Stimulated activated naive B cell treated with anti-CD40 and anti-IgM and Interleukin-4, amounts not matched to agents 10 μg/mL and 1 μg/mL and 100 μg/mL, for 72 hours (primary cell): ENCODE data around the gene SPG11.
"Not testable (repeated sequence)": the region's sequence is repeated elsewhere in the genome, so short reads cannot be mapped to it uniquely, and the experiment has no call there.

Experiments
- ATAC-seq, 2 donors: fragments of 150-1000 bp; cut with Tn5 transposase; replicated peaks; 2 replicates each; pipeline ENCODE4 v1.10.0; 2021; ENCODE audit warnings: moderate library complexity in 1 of 2
- DNase-seq: peaks from one replicate; pipeline ENCODE4 v3.0.0; 2021
- H3K27ac Mint-ChIP-seq: one replicate; pipeline ENCODE4 v1.8.0; 2022; ENCODE audit warnings: mild to moderate bottlenecking, mixed read lengths
- H3K27me3 Mint-ChIP-seq, 2 donors: one replicate each; pipeline ENCODE4 v1.8.0; 2022; ENCODE audit warnings: mixed read lengths in 2 of 2
- H3K36me3 Mint-ChIP-seq, 2 donors: one replicate each; pipeline ENCODE4 v1.8.0; 2022; ENCODE audit warnings: mixed read lengths in 2 of 2, mild to moderate bottlenecking in 1 of 2
- H3K4me1 Mint-ChIP-seq, 2 donors: one replicate each; pipeline ENCODE4 v1.8.0; 2022; ENCODE audit warnings: mixed read lengths in 2 of 2, mild to moderate bottlenecking in 1 of 2
- H3K4me3 Mint-ChIP-seq, 2 donors: one replicate each; pipeline ENCODE4 v1.8.0; 2022; ENCODE audit warnings: mild to moderate bottlenecking in 2 of 2, mixed read lengths in 2 of 2, moderate library complexity in 1 of 2
- H3K9me3 Mint-ChIP-seq, 2 donors: one replicate each; pipeline ENCODE4 v1.8.0; 2022; ENCODE audit warnings: mixed read lengths in 2 of 2, mild to moderate bottlenecking in 1 of 2

SPG11 gene

GRCh38 chr15:44663410-44664308 is at the start of gene SPG11:
TSS of gene SPG11 (minus strand) at chr15:44663662. CDS start at chr15:44663647, 15 bp downstream.
- Mint-ChIP-seq H3K9me3 (no peaks in the 10 kb centered on the region), H3K4me3 (peak within 1 kb of the TSS; percentile 88 to 98), H3K4me1 (peaks cover 34 to 59% of the 10 kb centered on the region in 2 donors), H3K36me3 (peaks cover 12 to 15% of the 10 kb centered on the region in 2 donors), H3K27ac (peak within 1 kb of the TSS; percentile 95), H3K27me3 (no peaks in the 10 kb centered on the region)
- peak; percentile 96 for DNase-seq
- peak; percentile 84 to 85 for ATAC-seq

GRCh38 chr15:44712346-44713005 is 49.0 kb upstream of the SPG11 start:
- peak; percentile 34 to 43 for ATAC-seq
- Mint-ChIP-seq H3K9me3 (no peaks in the 10 kb centered on the region), H3K36me3 (peaks cover 65 to 71% of the 10 kb centered on the region in 2 donors), H3K4me1 (peaks cover 29 to 74% of the 10 kb centered on the region in 2 donors), H3K4me3 (peak overlapping the region; percentile 99), H3K27ac (peak overlapping the region; percentile 100), H3K27me3 (no peaks in the 10 kb centered on the region)
- peak; percentile 57 for DNase-seq

- peak overlapping the region; percentile 99 for H3K4me3 Mint-ChIP-seq
- peaks cover 65 to 73% of the 10 kb centered on the region in 2 donors for H3K36me3 Mint-ChIP-seq
- H3K9me3 Mint-ChIP-seq, result no peaks in the 10 kb centered on the region
- peaks cover 27 to 74% of the 10 kb centered on the region in 2 donors for H3K4me1 Mint-ChIP-seq
- DNase-seq (peak; percentile 46), ATAC-seq (peak; percentile 48 to 50)
- no peaks in the 10 kb centered on the region for H3K27me3 Mint-ChIP-seq
- H3K27ac Mint-ChIP-seq, result peak overlapping the region; percentile 100
Observed at GRCh38 chr15:44711743-44712345, 48.4 kb upstream of the SPG11 start.

GRCh38 chr15:44711096-44711742 is 47.8 kb upstream of the SPG11 start, which contains the start of the genes B2M and PATL2:
TSS of gene B2M (plus strand) at chr15:44711517. CDS start at chr15:44711547, 30 bp downstream.
TSS of gene PATL2 (minus strand) at chr15:44711323. CDS start at chr15:44676490, 34,833 bp downstream.
- Mint-ChIP-seq H3K4me3 (peak within 1 kb of the TSS; percentile 99), H3K27me3 (no peaks in the 10 kb centered on the region), H3K4me1 (peaks cover 22 to 69% of the 10 kb centered on the region in 2 donors), H3K36me3 (peaks cover 61 to 68% of the 10 kb centered on the region in 2 donors), H3K9me3 (no peaks in the 10 kb centered on the region), H3K27ac (peak within 1 kb of the TSS; percentile 100)
- DNase-seq (peak; percentile 92), ATAC-seq (peak; percentile 82 to 84)

DNA sequence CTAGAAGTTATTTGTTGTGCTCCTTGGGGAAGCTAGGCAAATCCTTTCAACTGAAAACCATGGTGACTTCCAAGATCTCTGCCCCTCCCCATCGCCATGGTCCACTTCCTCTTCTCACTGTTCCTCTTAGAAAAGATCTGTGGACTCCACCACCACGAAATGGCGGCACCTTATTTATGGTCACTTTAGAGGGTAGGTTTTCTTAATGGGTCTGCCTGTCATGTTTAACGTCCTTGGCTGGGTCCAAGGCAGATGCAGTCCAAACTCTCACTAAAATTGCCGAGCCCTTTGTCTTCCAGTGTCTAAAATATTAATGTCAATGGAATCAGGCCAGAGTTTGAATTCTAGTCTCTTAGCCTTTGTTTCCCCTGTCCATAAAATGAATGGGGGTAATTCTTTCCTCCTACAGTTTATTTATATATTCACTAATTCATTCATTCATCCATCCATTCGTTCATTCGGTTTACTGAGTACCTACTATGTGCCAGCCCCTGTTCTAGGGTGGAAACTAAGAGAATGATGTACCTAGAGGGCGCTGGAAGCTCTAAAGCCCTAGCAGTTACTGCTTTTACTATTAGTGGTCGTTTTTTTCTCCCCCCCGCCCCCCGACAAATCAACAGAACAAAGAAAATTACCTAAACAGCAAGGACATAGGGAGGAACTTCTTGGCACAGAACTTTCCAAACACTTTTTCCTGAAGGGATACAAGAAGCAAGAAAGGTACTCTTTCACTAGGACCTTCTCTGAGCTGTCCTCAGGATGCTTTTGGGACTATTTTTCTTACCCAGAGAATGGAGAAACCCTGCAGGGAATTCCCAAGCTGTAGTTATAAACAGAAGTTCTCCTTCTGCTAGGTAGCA is 47.0 kb upstream of the SPG11 start:
- peak overlapping the region; percentile 99 for H3K4me3 Mint-ChIP-seq
- ATAC-seq (peak; percentile 41 to 46), DNase-seq (peak; percentile 73)
- peaks cover 54 to 64% of the 10 kb centered on the region in 2 donors for H3K36me3 Mint-ChIP-seq
- peak overlapping the region; percentile 100 for H3K27ac Mint-ChIP-seq
- H3K27me3 Mint-ChIP-seq, result no peaks in the 10 kb centered on the region
- no peaks in the 10 kb centered on the region for H3K9me3 Mint-ChIP-seq
- H3K4me1 Mint-ChIP-seq, result peaks cover 19 to 62% of the 10 kb centered on the region in 2 donors

GRCh38 chr15:44706946-44707636 is 43.6 kb upstream of the SPG11 start:
- Mint-ChIP-seq H3K27ac (no peak overlapping the region), H3K4me1 (peaks cover 5 to 32% of the 10 kb centered on the region in 2 donors), H3K9me3 (peaks cover 6% of the 10 kb centered on the region in 2 donors), H3K36me3 (peaks cover 27 to 45% of the 10 kb centered on the region in 2 donors), H3K4me3 (no peak overlapping the region), H3K27me3 (no peaks in the 10 kb centered on the region)
- no peak for DNase-seq
- ATAC-seq, result no peak

GRCh38 chr15:44706401-44706800 is 42.9 kb upstream of the SPG11 start:
- Mint-ChIP-seq H3K4me3 (no peak overlapping the region), H3K27me3 (no peaks in the 10 kb centered on the region), H3K4me1 (peaks cover 2 to 28% of the 10 kb centered on the region in 2 donors), H3K36me3 (peaks cover 20 to 38% of the 10 kb centered on the region in 2 donors), H3K27ac (no peak overlapping the region), H3K9me3 (peaks cover 6 to 10% of the 10 kb centered on the region in 2 donors)
- ATAC-seq, result no peak
- DNase-seq, result no peak

DNA sequence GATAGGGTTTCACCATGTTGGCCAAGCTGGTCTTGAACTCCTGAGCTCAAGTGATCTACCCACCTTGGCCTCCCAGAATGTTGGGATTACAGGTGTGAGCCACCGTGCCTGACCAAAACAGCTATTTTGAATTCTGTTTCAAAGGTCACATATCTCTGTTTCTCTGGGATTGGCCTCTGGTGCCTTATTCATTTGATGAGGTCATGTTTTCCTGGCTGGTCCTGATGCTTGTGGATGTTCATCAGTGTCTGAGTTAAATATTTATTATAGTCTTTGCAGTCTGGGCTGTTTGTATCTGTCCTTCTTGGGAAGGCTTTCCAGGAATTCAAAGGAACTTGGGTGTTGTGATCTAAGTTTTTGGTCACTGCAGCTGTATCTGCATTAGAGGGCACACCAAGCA is 42.5 kb upstream of the SPG11 start:
- Mint-ChIP-seq H3K27ac (no peak overlapping the region), H3K4me1 (peaks cover 3 to 28% of the 10 kb centered on the region in 2 donors), H3K36me3 (peaks cover 16 to 34% of the 10 kb centered on the region in 2 donors), H3K27me3 (no peaks in the 10 kb centered on the region), H3K4me3 (no peak overlapping the region), H3K9me3 (peaks cover 6 to 10% of the 10 kb centered on the region in 2 donors)
- ATAC-seq (no peak), DNase-seq (no peak)

DNA sequence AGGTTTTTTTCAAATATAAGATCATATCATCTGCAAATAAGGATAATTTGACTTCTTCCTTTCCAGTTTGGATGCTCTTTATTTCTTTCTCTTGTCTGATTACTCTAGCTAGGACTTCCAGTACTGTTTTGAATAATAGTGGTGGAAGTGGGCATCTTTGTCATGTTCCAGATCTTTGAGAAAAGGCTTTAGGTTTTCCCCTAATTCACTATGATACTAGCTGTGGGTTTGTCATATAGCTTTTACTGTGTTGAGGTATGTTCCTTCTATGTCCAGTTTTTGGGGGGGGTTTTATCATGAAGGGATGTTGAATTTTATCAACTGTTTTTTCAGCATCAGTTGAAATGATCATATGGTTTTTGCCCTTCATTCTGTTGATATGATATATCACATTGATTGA is 37.2 kb upstream of the SPG11 start:
- Mint-ChIP-seq H3K36me3 (peaks cover 5 to 19% of the 10 kb centered on the region in 2 donors), H3K9me3 (peaks cover 6 to 18% of the 10 kb centered on the region in 2 donors)
- ATAC-seq, result peak; percentile 66 to 86

DNA sequence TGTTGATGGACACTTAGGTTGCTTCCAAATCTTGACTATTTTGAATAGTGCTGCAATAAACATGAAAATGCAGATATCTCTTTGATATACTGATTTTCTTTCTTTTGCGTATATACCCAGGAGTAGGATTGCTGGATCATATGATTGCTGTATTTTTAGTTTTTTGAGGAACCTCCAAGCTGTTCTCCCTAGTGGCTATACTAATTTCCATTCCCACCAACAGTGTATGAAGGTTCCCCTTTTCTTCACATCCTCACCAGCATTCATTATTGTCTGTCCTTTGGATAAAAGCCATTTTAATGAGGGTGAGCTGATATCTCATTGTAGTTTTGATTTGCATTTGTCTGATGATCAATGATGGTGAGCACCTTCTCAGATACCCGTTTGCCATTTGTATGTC is 35.2 kb upstream of the SPG11 start:
- Mint-ChIP-seq H3K27me3 (no peaks in the 10 kb centered on the region), H3K27ac (no peak overlapping the region), H3K4me1 (peaks cover 8 to 9% of the 10 kb centered on the region in 2 donors), H3K9me3 (peaks cover 3 to 16% of the 10 kb centered on the region in 2 donors), H3K4me3 (no peak overlapping the region), H3K36me3 (peaks cover 3 to 9% of the 10 kb centered on the region in 2 donors)
- no peak for ATAC-seq
- DNase-seq, result no peak

More for the DNA sequence above, 37.2 kb upstream of the SPG11 start:
- H3K4me1 Mint-ChIP-seq, DNase-seq, H3K27ac Mint-ChIP-seq, H3K27me3 Mint-ChIP-seq, H3K4me3 Mint-ChIP-seq: not testable (repeated sequence)

GRCh38 chr15:44697014-44697413 is 33.6 kb upstream of the SPG11 start:
- ATAC-seq, result no peak
- H3K27me3 Mint-ChIP-seq, result no peaks in the 10 kb centered on the region
- H3K4me1 Mint-ChIP-seq, result peaks cover 8 to 9% of the 10 kb centered on the region in 2 donors
- peak overlapping the region; percentile 31 for H3K27ac Mint-ChIP-seq
- peaks cover 3 to 5% of the 10 kb centered on the region in 2 donors for H3K36me3 Mint-ChIP-seq
- H3K4me3 Mint-ChIP-seq, result no peak overlapping the region
- H3K9me3 Mint-ChIP-seq, result peaks cover 0 to 11% of the 10 kb centered on the region in 2 donors
- no peak for DNase-seq

GRCh38 chr15:44695294-44695693 is 31.8 kb upstream of the SPG11 start:
- Mint-ChIP-seq H3K4me1 (peaks cover 0 to 3% of the 10 kb centered on the region in 2 donors), H3K9me3 (peaks cover 0 to 3% of the 10 kb centered on the region in 2 donors), H3K27me3 (no peaks in the 10 kb centered on the region), H3K36me3 (no peaks in the 10 kb centered on the region), H3K4me3 (no peak overlapping the region), H3K27ac (no peak overlapping the region)
- no peak for DNase-seq
- ATAC-seq, result no peak
